Activated CD4-positive, alpha-beta T cell treated with anti-CD3 and anti-CD28 coated beads for 36 hours (primary cell): ENCODE measurements around the gene MYOM1. TPM values are rescaled to one million over a fixed set of nuclear protein-coding genes. Genes with fewer than 3 reads are reported as not detected.

Experiments
- ATAC-seq: fragments of 200-7000 bp; cut with Tn5 transposase; one replicate; pipeline ENCODE4 v1.10.0; 2021; ENCODE audit warnings: mild to moderate bottlenecking, moderate library complexity
- CTCF ChIA-PET: fragments of 350-600 bp; sonication (Branson Sonifier 250); formaldehyde crosslinking; loops from one replicate; lab custom pipeline; 2021; ENCODE audit warnings: antibody characterized with exemption; lab: Charles Lee
- POLR2A ChIA-PET: fragments of 350-600 bp; sonication (Branson Sonifier 250); formaldehyde crosslinking; loops from one replicate; lab custom pipeline; 2021; ENCODE audit warnings: antibody characterized with exemption, inconsistent platforms; lab: Charles Lee
- DNase-seq: peaks from one replicate; pipeline ENCODE4 v3.0.0-alpha.2; 2020
- H3K27ac Mint-ChIP-seq: one replicate; pipeline ENCODE4 v1.8.0; 2021; ENCODE audit warnings: mixed read lengths
- H3K27me3 Mint-ChIP-seq: one replicate; pipeline ENCODE4 v1.8.0; 2021; ENCODE audit warnings: mixed read lengths
- H3K36me3 Mint-ChIP-seq: one replicate; pipeline ENCODE4 v1.8.0; 2021; ENCODE audit warnings: low read depth, mixed read lengths
- H3K4me1 Mint-ChIP-seq: one replicate; pipeline ENCODE4 v1.8.0; 2021; ENCODE audit warnings: mixed read lengths
- H3K4me3 Mint-ChIP-seq: one replicate; pipeline ENCODE4 v1.8.0; 2021; ENCODE audit warnings: mild to moderate bottlenecking, moderate library complexity, mixed read lengths
- H3K9me3 Mint-ChIP-seq: one replicate; pipeline ENCODE4 v1.8.0; 2021; ENCODE audit warnings: low read depth, mixed read lengths
- intact Hi-C, 2 experiments: fragments of 100-400 bp; cut with DNase I in 1 of 2; cut with micrococcal nuclease in 1 of 2; formaldehyde crosslinking; loops; one replicate each; pipeline versions ENCODE4 v1.14.2 to v1.15.1; 2022 to 2024; cut with DNase I, micrococcal nuclease
- total RNA-seq, 2 experiments: library from RNA; stranded (reverse); gene quantifications; one replicate each; pipeline ENCODE4 v1.2.3, GENCODE V29; 2021

The MYOM1 gene
- total RNA-seq, 2 experiments from 2014 or later: 0.89 to 0.95 TPM

DNA sequence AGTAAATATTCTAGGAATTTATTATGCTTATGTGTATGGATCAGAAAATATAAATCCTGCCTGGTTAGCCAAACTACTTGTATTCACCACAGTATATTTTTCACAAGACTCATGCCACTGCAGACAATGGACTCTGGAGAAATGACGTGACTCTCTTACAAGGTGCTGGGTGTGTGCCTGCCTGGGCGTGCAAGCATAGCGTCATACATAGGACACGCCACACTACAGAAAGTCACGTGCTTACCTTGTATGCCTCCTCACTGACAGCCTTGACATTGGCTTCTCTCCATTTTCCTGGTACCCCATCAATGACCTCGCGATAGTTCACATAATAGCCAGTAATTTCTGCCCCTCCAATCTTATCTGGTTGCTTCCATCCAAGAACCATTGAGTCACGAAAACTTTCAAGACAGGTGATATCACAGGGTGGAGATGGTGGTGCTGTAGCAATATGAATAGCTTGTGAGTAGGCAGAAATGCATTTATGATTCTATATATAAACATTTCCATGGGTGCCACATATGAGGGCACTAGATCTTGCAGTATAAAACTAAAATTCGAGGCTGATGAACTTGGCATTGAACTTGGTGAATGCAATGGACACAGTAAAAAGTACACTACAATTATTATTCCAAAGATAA, 93.2 kb downstream of the MYOM1 start:
- H3K36me3 Mint-ChIP-seq: peaks cover 8% of the 10 kb centered on the region
- H3K4me3 Mint-ChIP-seq: no peak overlapping the region
- DNase-seq (no peak), ATAC-seq (no peak)
- H3K27ac Mint-ChIP-seq: no peak overlapping the region
- H3K27me3 Mint-ChIP-seq: no peaks in the 10 kb centered on the region
- intact Hi-C loops: no loop called here
- H3K9me3 Mint-ChIP-seq: peaks cover 5% of the 10 kb centered on the region
- peaks cover 10% of the 10 kb centered on the region for H3K4me1 Mint-ChIP-seq
- ChIA-PET POLR2A (no interaction called here), CTCF (interaction anchor here (0.5 to 6.0 kb wide), 5 partner anchors 131 to 193 kb away, joined by 3 to 45 read pairs (median 4); no protein-coding TSS in a partner anchor)

DNA sequence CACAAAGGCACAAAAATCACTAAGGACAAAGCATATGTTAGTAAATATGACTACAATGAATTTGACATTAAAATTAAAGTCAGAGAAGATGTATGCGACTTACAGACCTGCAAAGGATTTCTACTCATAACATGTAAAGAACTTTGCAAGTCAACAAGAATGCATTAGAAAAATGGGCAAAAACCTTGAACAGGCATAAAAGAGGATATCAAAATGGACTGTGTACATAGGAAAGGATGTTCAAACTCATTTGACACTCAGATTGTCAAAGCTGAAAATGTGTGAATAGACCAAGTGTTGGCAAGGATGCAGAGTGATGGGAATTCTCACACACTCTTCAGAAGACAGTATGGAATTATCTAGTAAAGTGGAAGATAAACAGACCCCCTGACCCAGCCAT, 94.9 kb downstream of the MYOM1 start:
- ChIA-PET POLR2A (no interaction called here), CTCF (interaction anchor here (0.6 to 2.7 kb wide), 3 partner anchors 27 to 189 kb away, joined by 3 to 10 read pairs (median 5); no protein-coding TSS in a partner anchor)
- no peak for ATAC-seq
- no peaks in the 10 kb centered on the region for H3K27me3 Mint-ChIP-seq
- intact Hi-C loops: no loop called here
- no peak overlapping the region for H3K4me3 Mint-ChIP-seq
- H3K36me3 Mint-ChIP-seq: peaks cover 8% of the 10 kb centered on the region
- no peak for DNase-seq
- H3K27ac Mint-ChIP-seq: no peak overlapping the region
- peaks cover 10% of the 10 kb centered on the region for H3K4me1 Mint-ChIP-seq
- peaks cover 5% of the 10 kb centered on the region for H3K9me3 Mint-ChIP-seq

DNA sequence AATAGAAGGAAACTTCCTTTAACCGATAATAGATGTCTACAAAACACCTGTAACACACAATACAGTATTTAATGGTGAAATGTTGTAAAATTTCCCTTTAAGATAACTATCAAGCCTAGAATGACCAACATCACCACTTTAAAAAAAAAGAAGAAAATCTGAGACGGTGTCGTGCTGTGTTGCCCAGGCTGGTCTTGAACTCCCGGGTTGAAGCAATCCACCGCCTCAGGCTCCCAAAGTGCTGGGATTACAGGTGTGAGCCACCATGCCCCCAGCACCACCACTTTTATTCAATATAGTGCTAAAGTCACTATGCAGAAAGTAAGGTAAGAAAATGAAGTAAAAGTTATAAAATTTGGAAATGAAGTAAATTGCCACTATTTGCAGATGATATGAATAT, 96.9 kb downstream of the MYOM1 start:
- Mint-ChIP-seq H3K9me3 (peaks cover 5% of the 10 kb centered on the region), H3K4me1 (no peaks in the 10 kb centered on the region), H3K27me3 (no peaks in the 10 kb centered on the region), H3K27ac (no peak overlapping the region), H3K36me3 (peaks cover 8% of the 10 kb centered on the region), H3K4me3 (no peak overlapping the region)
- intact Hi-C loops: no loop called here
- DNase-seq: no peak
- POLR2A ChIA-PET: no interaction called here
- no peak for ATAC-seq
- CTCF ChIA-PET: no interaction called here

DNA sequence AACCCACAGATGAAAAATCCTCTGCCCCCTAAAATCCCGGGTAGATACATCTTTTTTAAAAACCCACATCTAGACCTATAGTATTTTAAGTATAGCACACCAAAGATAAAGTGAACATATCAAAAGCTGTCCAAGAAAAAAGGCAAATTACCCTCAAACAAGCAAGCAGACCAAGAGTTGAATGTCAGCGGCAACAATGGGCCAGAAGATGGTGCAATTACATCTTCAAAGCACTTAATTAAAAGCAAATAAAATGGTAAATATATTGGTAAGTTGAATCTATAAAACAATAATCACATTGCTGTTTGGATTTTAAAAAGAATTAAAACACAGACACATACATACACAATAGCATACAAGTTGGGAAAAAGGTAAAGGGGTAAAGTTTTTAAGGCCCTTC, 98.5 kb downstream of the MYOM1 start:
- POLR2A ChIA-PET: no interaction called here
- DNase-seq (no peak), ATAC-seq (no peak)
- Mint-ChIP-seq H3K27ac (no peak overlapping the region), H3K4me3 (no peak overlapping the region), H3K4me1 (no peaks in the 10 kb centered on the region), H3K27me3 (no peaks in the 10 kb centered on the region), H3K36me3 (peaks cover 8% of the 10 kb centered on the region), H3K9me3 (peaks cover 5% of the 10 kb centered on the region)
- intact Hi-C loops: no loop called here
- CTCF ChIA-PET: interaction anchor here (0.7 kb wide), 1 partner anchor 13 kb away, joined by 3 read pairs; no protein-coding TSS in a partner anchor

DNA sequence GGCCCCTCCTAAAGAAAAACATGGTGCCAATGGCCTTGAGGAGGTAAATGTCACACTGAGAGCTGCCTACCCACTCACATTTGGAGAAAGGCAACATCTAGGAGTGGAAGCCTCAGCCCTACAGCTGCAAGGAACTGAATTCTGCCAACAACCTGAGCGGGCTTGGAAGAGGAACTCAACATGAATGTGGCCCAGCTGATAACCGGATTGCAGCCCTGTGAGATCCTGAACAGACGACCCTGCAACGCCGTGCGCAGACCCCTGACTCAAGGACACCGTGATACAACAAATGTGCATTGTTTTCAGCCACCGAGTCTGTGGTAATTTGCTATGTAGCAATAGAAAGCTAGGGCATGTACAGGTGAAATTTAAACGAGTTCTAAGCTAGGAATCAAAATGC, 99.4 kb downstream of the MYOM1 start:
- ChIA-PET POLR2A (no interaction called here), CTCF (interaction anchor here (1.2 kb wide), 2 partner anchors 9 to 31 kb away, joined by 4 to 8 read pairs; no protein-coding TSS in a partner anchor)
- no peak overlapping the region for H3K27ac Mint-ChIP-seq
- no peaks in the 10 kb centered on the region for H3K4me1 Mint-ChIP-seq
- peaks cover 8% of the 10 kb centered on the region for H3K36me3 Mint-ChIP-seq
- DNase-seq (no peak), ATAC-seq (no peak)
- peaks cover 5% of the 10 kb centered on the region for H3K9me3 Mint-ChIP-seq
- intact Hi-C loops: no loop called here
- H3K4me3 Mint-ChIP-seq: no peak overlapping the region
- no peaks in the 10 kb centered on the region for H3K27me3 Mint-ChIP-seq

DNA sequence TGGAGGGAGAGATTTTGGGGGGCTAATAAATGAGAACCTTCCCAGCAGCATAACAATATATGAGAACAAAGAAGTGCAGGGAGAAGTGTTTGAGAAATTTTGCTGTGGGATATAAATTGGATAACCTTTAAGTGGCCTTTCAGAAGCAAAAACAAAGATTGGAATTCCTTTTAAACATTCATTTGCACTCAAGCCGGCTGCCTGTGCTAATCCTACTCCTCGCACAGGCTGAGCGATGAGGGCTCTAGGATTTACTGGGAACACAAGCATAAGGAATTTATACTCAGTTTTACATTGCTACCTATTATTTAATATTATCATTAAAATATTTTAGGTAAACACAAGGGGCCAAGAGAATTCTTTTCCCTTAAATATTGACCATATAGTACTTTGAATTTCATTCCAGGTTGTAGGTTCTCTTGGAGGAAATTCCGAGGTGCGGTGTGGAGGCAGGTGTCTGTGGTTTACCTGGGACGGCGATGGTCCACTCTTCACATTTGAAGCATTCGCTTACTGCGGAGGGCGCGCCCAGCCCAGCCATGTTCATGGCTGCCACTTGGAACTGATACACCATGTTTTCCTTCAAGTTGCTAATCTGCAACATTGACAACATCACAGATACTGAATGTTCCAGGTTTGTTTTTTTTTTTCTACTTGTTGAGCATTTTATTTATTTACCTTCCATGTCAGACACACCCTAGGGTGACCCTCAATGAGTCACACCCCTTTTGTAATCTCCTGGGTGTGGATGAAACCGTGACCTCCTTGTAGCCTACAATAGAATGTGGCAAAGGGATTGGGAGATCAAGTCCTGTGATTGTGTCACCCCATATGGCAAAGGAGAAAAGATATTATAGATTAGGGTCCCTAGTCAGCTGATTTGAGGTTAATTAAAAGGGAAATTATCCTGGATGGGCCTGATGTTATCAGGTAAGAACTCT, 100.1 kb downstream of the MYOM1 start:
- ChIA-PET POLR2A (no interaction called here), CTCF (interaction anchor here (1.2 kb wide), 2 partner anchors 10 to 32 kb away, joined by 4 to 8 read pairs; no protein-coding TSS in a partner anchor)
- no peaks in the 10 kb centered on the region for H3K27me3 Mint-ChIP-seq
- peaks cover 2% of the 10 kb centered on the region for H3K36me3 Mint-ChIP-seq
- H3K27ac Mint-ChIP-seq: no peak overlapping the region
- no peaks in the 10 kb centered on the region for H3K4me1 Mint-ChIP-seq
- intact Hi-C loops: no loop called here
- no peak for DNase-seq
- peaks cover 2% of the 10 kb centered on the region for H3K9me3 Mint-ChIP-seq
- no peak overlapping the region for H3K4me3 Mint-ChIP-seq
- ATAC-seq: no peak

DNA sequence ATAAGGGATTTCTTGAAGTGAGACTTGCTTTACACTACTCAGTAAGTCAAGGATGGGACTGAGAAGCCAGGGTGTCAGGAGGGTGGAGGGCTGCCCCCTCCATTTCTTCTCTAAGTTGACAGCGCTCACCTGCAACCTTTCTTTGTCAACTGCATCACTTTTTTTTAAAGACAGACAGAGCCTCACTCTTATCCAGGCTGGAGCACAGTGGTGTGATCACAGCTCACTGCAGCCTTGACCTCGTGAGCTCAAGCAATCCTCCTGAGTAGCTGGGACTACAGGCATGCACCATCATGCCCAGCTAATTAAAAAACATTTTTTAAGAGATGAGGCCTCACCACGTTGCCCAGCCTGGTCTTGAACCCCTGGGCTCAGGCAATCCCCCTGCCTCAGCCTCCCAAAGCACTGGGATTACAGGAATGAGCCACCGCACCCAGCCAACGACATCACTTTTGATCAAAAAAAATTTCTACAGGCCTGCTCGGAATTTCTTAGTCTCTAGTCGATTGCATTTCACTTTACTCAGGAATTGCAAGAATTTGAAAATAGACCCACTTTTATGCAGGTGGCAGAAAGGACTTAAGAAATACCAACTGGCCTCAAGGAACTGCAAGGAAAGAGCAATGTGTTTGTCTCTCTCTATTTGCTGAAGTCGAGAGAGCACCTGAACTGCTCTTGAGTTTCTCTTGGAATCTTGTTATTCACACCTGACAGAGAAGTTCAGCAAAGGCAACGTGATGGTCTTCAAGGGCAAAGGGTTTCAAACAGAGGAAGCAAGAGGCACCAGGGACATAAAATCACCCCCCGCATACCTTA, 101.4 kb downstream of the MYOM1 start:
- CTCF ChIA-PET: interaction anchor here (1.2 to 3.8 kb wide), 2 partner anchors 10 to 184 kb away, joined by 3 to 24 read pairs; no protein-coding TSS in a partner anchor
- no peak overlapping the region for H3K27ac Mint-ChIP-seq
- no peak overlapping the region for H3K4me3 Mint-ChIP-seq
- no peaks in the 10 kb centered on the region for H3K27me3 Mint-ChIP-seq
- DNase-seq (no peak), ATAC-seq (no peak)
- intact Hi-C loops: no loop called here
- H3K4me1 Mint-ChIP-seq: no peaks in the 10 kb centered on the region
- POLR2A ChIA-PET: no interaction called here
- no peaks in the 10 kb centered on the region for H3K36me3 Mint-ChIP-seq
- no peaks in the 10 kb centered on the region for H3K9me3 Mint-ChIP-seq

DNA sequence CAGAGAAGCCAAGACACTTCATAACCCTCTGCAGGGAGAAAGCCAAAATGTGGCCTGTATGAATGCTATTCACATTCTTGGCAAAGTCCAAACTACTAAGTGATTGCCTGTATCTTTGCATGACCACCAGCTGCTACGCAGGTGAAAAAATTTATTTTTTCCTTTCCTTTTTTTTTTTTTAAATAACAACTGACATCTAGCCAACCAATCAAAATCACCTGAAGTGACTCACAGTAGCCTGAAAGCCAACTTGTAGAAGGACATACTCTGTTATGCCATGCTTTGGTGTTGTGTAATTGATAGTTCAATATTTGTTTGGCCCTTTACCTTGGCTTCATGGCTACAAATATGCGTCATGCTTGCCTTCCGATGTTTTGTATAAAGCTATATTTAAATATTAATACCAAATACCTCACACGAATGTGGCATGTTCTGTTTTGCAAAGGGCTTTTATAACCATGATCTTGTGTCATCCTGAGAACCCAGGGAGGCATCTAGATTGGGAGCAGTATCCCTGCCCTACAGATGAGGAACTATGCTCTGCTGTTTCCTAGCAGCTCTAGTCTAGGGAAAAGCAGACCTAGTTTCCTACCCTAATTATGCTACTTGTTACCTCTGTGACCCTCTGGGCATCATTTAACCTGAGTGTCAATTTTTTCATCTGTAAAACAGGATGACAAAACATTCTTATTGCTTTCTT, 102.1 kb downstream of the MYOM1 start:
- no peaks in the 10 kb centered on the region for H3K36me3 Mint-ChIP-seq
- DNase-seq: no peak
- H3K4me1 Mint-ChIP-seq: no peaks in the 10 kb centered on the region
- no peaks in the 10 kb centered on the region for H3K27me3 Mint-ChIP-seq
- intact Hi-C loops: no loop called here
- no peak overlapping the region for H3K4me3 Mint-ChIP-seq
- H3K27ac Mint-ChIP-seq: no peak overlapping the region
- POLR2A ChIA-PET: interaction anchor here (0.6 kb wide), 1 partner anchor 41 kb away, joined by 3 read pairs; no protein-coding TSS in a partner anchor
- CTCF ChIA-PET: interaction anchor here (0.6 to 3.8 kb wide), 5 partner anchors 10 to 184 kb away, joined by 3 to 24 read pairs (median 3); no protein-coding TSS in a partner anchor
- H3K9me3 Mint-ChIP-seq: no peaks in the 10 kb centered on the region
- ATAC-seq: no peak

DNA sequence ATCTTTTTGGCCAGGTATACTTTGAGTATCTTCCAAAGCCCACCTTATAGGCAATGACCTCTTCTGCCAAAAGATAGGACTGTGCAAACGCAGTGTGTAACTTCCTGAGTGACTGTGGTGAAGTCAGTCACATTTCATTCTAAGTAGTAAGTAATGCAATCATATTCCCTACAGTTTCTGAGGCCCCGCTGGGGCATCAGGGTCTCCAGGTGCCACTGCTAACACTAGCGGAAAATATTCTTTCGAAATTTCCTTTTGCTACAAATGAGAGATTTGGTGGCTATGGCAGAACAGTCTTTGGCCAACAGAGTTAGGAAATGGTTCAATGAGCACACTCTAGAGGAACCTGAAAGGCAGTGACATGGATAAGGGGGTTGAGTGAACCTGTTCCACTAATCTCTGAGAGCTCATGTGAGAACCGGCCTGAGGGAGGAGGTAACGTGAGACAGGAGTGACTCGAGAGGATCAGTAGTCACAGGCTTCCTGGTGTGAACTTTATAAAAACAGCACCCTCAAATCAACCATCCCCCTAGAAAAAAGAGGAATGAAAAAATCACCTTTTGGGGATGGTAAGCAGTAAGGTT, 104.2 kb downstream of the MYOM1 start:
- H3K27me3 Mint-ChIP-seq: no peaks in the 10 kb centered on the region
- H3K36me3 Mint-ChIP-seq: no peaks in the 10 kb centered on the region
- no peak overlapping the region for H3K27ac Mint-ChIP-seq
- intact Hi-C loops: no loop called here
- DNase-seq: no peak
- no peak overlapping the region for H3K4me3 Mint-ChIP-seq
- no peaks in the 10 kb centered on the region for H3K9me3 Mint-ChIP-seq
- ATAC-seq: no peak
- ChIA-PET CTCF (interaction anchor here (0.9 to 3.8 kb wide), 2 partner anchors 13 to 130 kb away, joined by 3 to 24 read pairs; no protein-coding TSS in a partner anchor), POLR2A (no interaction called here)
- no peaks in the 10 kb centered on the region for H3K4me1 Mint-ChIP-seq

DNA sequence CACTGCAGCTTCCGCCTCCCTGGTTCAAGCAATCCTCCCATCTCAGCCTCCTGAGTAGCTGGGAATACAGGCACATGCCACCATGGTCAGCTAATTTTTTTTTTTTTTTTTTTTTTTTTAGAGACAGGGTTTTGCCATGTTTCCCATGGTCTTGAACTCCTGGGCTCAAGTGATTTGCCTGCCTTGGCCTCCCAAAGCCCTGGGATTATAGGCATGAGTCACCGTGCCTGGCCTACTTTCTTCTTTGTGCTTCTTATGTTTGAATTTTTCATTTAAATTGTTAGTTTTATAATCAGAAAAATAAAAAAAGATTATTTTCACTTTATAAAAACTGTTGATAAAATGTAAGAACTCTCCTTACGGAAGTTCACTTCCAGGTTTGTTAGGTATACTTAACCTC, 105.3 kb downstream of the MYOM1 start:
- Mint-ChIP-seq H3K4me3 (no peak overlapping the region), H3K27me3 (no peaks in the 10 kb centered on the region), H3K4me1 (no peaks in the 10 kb centered on the region), H3K27ac (no peak overlapping the region), H3K36me3 (no peaks in the 10 kb centered on the region), H3K9me3 (no peaks in the 10 kb centered on the region)
- intact Hi-C loops: no loop called here
- ChIA-PET POLR2A (no interaction called here), CTCF (interaction anchor here (3.8 kb wide), 1 partner anchor 14 kb away, joined by 24 read pairs; no protein-coding TSS in a partner anchor)
- DNase-seq (no peak), ATAC-seq (no peak)
